T-helper 17 cell (primary cell): ENCODE data around the gene PDP2. TPM values are rescaled to one million over a fixed set of nuclear protein-coding genes. Genes with fewer than 3 reads are reported as not detected.
"Not testable (repeated sequence)": the region's sequence is repeated elsewhere in the genome, so short reads cannot be mapped to it uniquely, and the experiment has no call there.

Experiments used
- ATAC-seq: fragments of 150-1000 bp; cut with Tn5 transposase; 2 replicates; pipeline ENCODE4 v1.10.0; 2021; ENCODE audit warnings: mild to moderate bottlenecking, moderate library complexity
- DNase-seq, 3 donors: peaks; one replicate each; pipeline versions ENCODE4 v3.0.0 to v3.0.0-alpha.2; 2020 to 2021
- H3K9me3 ChIP-seq: one replicate; pipeline ENCODE4 v1.7.0; 2013; ENCODE audit warnings: low read length, mild to moderate bottlenecking; ENCODE audit not compliant: control insufficient read depth, poor library complexity, severe bottlenecking
- H3K27ac Mint-ChIP-seq: one replicate; pipeline ENCODE4 v1.8.0; 2022; ENCODE audit warnings: mild to moderate bottlenecking, moderate library complexity, mixed read lengths
- H3K27me3 Mint-ChIP-seq: one replicate; pipeline ENCODE4 v1.8.0; 2022; ENCODE audit warnings: mixed read lengths
- H3K36me3 Mint-ChIP-seq: one replicate; pipeline ENCODE4 v1.8.0; 2022; ENCODE audit warnings: low read depth, mixed read lengths
- H3K4me1 Mint-ChIP-seq: one replicate; pipeline ENCODE4 v1.8.0; 2022; ENCODE audit warnings: mild to moderate bottlenecking, mixed read lengths
- H3K4me3 Mint-ChIP-seq: one replicate; pipeline ENCODE4 v1.8.0; 2022; ENCODE audit warnings: mild to moderate bottlenecking, moderate library complexity, mixed read lengths
- total RNA-seq, 4 donors: library from RNA in 2 of 4; stranded (reverse) in 2 of 4; gene quantifications; one replicate each; pipeline ENCODE4 v1.2.3 and lab custom pipeline; 2022 to 2026

PDP2 gene
- total RNA-seq, 2 donors from 2014 or later = 5.8 to 8.9 TPM

DNA sequence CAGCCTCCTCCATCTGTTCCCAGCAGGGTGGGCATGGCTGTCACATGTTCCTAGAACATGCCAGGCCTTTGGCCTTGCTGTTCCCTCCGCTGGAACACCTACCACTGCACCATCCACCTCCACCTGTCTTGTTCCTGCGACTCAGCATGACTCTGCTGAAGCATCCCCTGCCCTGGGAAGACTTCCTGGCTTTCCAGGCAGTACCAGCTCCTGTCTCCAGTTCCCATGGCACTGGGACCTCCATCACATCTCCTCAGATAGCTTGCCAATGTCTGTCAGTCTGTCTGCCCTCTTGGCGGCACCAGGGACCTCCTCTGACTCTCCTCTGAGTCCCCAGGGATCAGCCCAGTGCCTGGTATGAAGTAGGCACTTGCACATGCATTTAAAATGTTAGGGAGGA lies 15.7 kb downstream of the PDP2 start:
- no peaks in the 10 kb centered on the region for H3K36me3 Mint-ChIP-seq
- H3K9me3 ChIP-seq = no peaks in the 10 kb centered on the region
- H3K4me1 Mint-ChIP-seq = peaks cover 17% of the 10 kb centered on the region
- H3K4me3 Mint-ChIP-seq = no peak overlapping the region
- H3K27ac Mint-ChIP-seq = peak overlapping the region; percentile 77
- ATAC-seq = no peak
- no peak for DNase-seq
- H3K27me3 Mint-ChIP-seq = no peaks in the 10 kb centered on the region

DNA sequence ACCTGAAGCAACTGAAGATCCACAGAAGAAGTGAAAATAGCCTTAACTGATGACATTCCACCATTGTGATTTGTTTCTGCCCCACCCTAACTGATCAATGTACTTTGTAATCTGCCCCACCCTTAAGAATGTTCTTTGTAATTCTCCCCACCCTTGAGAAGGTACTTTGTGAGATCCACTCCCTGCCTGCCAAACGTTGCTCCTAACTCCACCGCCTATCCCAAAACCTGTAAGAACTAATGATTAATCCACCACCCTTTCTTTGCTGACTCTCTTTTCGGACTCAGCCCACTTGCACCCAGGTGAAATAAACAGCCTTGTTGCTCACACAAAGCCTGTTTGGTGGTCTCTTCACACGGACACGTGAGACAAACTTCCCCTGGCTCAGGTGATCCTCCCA lies 16.4 kb downstream of the PDP2 start:
- not testable (repeated sequence) for H3K27ac Mint-ChIP-seq, ATAC-seq

DNA sequence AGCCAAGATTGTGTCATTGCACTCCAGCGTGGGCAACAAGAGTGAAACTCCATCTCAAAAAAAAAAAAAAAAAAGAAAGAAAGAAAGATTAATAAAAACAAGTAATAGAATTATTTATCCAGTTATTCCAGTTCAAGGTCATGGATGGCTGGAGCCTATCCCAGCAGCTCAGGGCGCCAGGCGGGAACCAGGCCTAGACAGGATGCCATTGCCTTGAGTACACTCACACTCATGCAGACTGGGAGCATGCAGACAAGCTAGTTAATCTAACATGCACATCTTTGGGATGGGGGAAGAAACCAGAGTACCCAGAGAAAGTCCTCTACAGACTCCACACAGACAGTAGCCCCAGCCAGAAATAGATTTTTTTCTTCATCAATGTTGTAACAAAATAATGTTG lies 17.9 kb downstream of the PDP2 start:
- no peak overlapping the region for H3K27ac Mint-ChIP-seq
- no peaks in the 10 kb centered on the region for H3K36me3 Mint-ChIP-seq
- peaks cover 13% of the 10 kb centered on the region for H3K4me1 Mint-ChIP-seq
- ATAC-seq = no peak
- H3K4me3 Mint-ChIP-seq = no peak overlapping the region
- H3K27me3 Mint-ChIP-seq = no peaks in the 10 kb centered on the region
- DNase-seq = no peak
- no peaks in the 10 kb centered on the region for H3K9me3 ChIP-seq

More for the DNA sequence above, 16.4 kb downstream of the PDP2 start:
- peaks cover 17% of the 10 kb centered on the region for H3K4me1 Mint-ChIP-seq
- H3K9me3 ChIP-seq, H3K36me3 Mint-ChIP-seq, H3K27me3 Mint-ChIP-seq, H3K4me3 Mint-ChIP-seq, DNase-seq: not testable (repeated sequence)

DNA sequence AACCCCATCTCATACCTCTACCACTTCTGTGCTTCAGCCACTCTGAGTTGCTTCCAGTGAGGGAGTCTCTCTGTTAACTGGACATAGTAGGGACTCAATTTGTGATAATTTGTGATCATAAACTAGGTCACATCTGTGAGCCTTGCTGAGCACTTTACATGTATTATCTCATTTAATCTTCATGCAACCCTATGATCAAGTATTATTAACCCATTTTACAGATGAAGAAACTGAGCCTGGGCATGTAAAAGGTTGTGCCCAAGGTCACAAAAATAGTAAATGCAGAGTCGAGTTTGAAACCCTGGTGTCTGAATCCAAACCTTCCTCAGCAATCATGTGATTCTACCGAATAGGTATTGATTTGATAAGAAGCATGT lies 18.6 kb downstream of the PDP2 start:
- Mint-ChIP-seq H3K36me3 (no peaks in the 10 kb centered on the region), H3K4me1 (peaks cover 13% of the 10 kb centered on the region), H3K27me3 (no peaks in the 10 kb centered on the region), H3K4me3 (no peak overlapping the region), H3K27ac (no peak overlapping the region)
- no peaks in the 10 kb centered on the region for H3K9me3 ChIP-seq
- ATAC-seq (no peak), DNase-seq (no peak)

DNA sequence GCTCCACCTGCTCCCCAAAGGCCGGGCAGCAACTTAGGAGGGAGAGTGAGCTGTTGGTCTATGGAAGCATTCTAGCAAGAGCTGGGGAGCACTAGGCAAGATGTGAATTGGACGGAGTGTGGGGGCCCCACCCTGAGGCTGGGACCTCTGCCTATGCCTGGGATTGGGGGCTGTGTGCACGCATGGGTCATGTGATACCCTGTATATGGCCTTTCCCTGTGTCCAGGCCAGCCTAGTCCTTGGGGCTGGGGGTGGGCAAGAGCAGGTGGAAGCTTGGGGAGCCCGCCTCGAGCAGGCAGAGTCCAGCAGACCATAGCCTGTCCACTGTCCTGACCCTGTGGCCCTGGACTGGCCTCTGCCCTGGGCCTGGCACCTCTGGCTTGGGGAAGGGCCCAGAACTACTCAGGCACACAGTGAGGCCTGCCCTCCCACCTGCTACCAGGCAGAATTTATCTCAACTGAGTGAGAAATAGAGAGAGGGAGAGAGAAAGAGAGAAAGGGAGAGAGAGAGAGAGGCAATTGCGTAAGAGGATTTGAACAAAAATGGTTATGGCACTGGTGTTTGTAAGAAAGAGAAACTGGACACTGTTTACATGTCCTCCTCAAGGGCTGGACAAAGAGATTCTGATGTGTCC lies 19.1 kb downstream of the PDP2 start:
- ATAC-seq (no peak), DNase-seq (no peak)
- no peaks in the 10 kb centered on the region for H3K9me3 ChIP-seq
- H3K27ac Mint-ChIP-seq = no peak overlapping the region
- no peaks in the 10 kb centered on the region for H3K27me3 Mint-ChIP-seq
- H3K4me1 Mint-ChIP-seq = peaks cover 11% of the 10 kb centered on the region
- H3K36me3 Mint-ChIP-seq = no peaks in the 10 kb centered on the region
- H3K4me3 Mint-ChIP-seq = no peak overlapping the region

DNA sequence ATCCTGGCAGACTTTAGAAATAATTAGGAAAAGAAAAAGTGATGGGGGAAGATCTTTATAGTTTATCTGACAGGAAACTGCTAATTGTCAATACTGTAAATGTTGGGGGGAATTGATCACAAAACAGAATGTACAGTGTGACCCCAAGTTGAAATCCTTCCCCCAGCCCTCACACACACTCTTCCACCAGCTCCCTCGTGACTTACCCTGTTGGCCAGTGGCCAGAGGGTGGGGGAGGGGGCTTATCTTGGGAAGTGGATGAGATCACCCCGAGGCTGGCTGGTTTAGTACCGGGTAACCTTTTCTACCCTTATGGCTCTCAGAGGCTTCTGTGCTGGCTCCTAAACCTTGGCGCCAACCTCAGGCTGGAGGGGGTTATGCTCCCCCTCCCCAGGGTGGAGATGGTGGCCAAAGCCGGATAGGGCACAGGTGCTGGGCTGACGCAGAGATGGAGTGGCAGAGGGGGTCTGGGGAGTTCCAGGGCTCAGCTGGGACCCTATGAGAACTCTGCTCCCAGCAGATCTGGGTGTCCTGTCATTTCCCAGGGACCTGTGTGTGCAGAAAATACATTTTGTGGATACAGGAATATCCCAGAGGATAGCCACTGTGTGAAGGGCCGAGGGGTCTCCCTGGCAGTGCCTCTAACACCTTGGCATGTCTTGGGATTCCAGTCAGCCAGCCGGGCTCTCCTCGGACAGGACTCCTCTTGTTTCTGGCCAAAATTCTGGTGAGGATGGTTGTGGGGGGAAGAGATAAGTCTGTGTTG lies 19.8 kb downstream of the PDP2 start:
- Mint-ChIP-seq H3K27ac (no peak overlapping the region), H3K4me1 (peaks cover 7% of the 10 kb centered on the region), H3K27me3 (no peaks in the 10 kb centered on the region), H3K36me3 (no peaks in the 10 kb centered on the region), H3K4me3 (no peak overlapping the region)
- DNase-seq = no peak
- no peak for ATAC-seq
- no peaks in the 10 kb centered on the region for H3K9me3 ChIP-seq

DNA sequence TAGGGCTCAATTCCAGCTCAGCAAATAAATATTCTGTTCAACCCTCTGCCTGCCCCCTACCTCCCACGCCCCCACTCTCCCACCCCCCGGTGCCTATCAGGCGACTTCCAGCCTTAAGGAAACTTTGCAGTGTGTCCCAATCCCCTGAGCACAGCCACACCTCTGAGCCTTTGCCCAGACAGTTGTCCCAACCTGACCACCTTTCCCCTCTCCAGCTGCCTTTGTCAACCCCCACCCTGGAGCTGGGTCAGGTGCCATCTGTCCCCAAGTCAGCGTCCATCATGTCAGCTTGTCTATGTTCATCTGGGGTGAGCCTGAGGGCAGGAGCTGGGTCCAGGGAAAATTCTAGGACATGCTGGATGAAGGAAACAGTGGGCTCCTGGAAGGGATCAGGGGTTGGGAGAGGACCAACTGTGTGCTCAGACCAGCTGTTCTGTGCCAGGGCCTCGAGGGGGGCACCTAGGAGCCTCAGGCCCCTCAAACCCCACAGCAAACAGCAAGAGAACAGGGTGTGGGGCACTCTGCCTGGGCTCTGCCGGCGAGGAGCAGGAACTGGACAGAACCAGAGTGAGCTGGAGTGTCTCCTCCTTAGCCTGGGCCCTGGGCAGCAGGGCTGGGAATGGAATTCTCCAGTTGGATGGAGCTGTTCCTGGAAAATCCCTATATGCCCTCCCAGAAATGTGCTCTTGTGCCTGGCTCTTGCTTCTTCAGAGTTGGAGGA lies 20.6 kb downstream of the PDP2 start:
- DNase-seq (no peak), ATAC-seq (no peak)
- Mint-ChIP-seq H3K4me1 (peaks cover 6% of the 10 kb centered on the region), H3K4me3 (no peak overlapping the region), H3K36me3 (no peaks in the 10 kb centered on the region), H3K27me3 (no peaks in the 10 kb centered on the region), H3K27ac (no peak overlapping the region)
- no peaks in the 10 kb centered on the region for H3K9me3 ChIP-seq

DNA sequence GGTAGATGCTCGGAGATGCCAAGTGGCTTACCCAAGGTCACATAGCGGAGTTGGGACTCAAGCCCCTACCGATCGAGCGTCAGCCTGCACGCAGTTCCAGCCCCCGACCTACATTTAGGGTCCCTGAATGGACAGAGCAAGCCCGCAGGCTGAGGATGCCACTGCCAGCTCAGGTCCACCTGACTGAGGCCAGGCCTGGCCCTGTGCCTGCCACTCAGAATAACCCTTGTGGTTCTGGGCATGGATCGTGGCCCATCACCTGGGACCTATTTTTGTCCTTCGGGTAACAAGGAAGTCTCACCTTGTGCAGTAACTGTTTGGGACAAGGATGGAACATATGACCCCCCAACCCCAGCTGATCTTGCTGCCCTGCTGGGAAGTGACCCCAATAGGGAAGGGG lies 21.3 kb downstream of the PDP2 start:
- Mint-ChIP-seq H3K27me3 (no peaks in the 10 kb centered on the region), H3K27ac (no peak overlapping the region), H3K4me3 (no peak overlapping the region), H3K4me1 (peaks cover 12% of the 10 kb centered on the region), H3K36me3 (no peaks in the 10 kb centered on the region)
- ATAC-seq = no peak
- no peaks in the 10 kb centered on the region for H3K9me3 ChIP-seq
- DNase-seq = no peak

DNA sequence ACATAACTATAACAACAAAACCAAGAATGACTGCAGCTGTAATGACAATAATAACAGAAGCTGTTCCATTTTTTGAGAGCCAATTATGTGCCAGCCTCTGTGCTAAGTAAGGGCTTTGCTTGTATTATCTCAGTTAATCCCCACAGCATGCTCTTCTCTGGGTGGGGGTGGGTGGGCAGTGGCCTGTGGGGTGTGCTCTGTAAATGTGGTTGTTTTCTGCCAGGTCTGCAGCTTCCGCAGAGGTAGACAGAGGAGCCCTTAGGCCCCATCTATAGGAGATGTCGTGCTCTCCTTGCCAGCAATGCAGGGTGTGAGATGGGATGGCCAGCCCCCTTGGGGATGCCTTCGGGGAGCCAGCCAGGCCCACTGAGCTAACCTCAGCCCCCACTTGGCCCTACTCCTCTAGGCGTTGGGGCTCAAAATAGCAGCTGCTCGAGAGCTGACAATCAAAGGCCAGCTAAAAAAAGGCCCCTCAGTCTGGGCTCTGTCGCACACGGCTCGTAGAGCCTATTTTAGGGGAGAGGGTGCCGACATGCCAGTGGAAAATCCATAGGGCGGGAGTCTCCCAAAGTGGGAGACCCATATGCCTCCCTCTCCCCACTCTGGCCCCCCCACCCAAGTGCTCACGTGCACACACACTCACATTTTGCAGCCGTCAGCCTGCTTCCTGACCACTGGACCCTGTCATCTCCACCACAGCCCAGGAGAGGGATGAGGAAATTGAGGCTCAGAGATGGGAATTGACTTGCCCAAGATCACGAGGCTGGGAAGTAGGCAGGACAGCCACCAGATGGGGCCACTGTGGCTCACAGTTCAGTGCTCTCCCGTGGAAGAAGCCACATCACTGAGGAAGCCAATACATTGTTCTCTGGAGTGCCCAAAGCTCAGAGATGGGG lies 22.6 kb downstream of the PDP2 start:
- ATAC-seq = no peak
- Mint-ChIP-seq H3K36me3 (no peaks in the 10 kb centered on the region), H3K4me3 (no peak overlapping the region), H3K4me1 (peaks cover 10% of the 10 kb centered on the region), H3K27ac (no peak overlapping the region), H3K27me3 (no peaks in the 10 kb centered on the region)
- no peaks in the 10 kb centered on the region for H3K9me3 ChIP-seq
- DNase-seq = no peak

DNA sequence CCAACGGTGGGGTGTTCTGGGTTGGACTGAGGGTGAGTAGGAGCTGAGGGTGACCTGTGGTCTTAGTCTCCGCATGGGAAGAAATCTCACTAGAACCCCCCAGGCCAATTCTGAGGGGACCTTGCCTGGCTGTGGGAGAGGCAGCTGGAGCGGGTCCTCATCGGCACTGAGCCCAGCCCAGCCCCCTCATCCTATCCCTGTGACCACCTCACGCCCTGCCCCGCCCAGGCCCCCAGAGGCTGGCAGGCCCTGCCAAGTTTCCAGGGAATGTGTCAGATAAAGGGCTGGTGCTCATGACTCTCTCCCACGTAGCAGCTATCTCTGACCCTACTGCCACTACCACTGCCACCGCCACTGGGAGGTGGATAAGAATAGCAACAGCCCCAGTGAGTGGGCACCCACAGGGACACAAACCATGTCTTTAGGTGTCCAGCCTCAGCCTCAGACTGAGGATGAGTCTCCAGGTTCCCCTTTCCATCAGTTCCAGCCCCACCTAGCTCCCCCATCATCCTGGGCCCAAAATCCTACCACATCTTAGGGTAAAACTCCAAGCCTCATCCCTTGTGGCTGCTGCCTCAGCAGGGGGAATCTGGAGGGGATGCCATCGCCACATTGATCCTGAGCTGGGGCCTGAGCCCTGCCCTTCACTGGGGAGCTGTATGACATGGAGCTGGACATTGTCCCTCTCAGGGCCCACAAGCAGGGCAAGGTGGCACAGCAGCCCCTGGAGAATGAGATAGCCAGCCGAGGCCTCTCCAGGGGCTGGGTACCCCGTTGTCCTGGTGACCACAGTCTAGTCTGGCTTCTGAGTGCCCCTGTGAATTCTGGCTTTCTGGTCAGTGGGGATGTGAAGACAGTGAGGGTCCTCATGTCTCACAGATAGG lies 23.5 kb downstream of the PDP2 start:
- Mint-ChIP-seq H3K4me1 (peaks cover 10% of the 10 kb centered on the region), H3K36me3 (no peaks in the 10 kb centered on the region), H3K27ac (no peak overlapping the region), H3K27me3 (peaks cover 4% of the 10 kb centered on the region), H3K4me3 (no peak overlapping the region)
- no peak for ATAC-seq
- H3K9me3 ChIP-seq = no peaks in the 10 kb centered on the region
- DNase-seq = no peak

DNA sequence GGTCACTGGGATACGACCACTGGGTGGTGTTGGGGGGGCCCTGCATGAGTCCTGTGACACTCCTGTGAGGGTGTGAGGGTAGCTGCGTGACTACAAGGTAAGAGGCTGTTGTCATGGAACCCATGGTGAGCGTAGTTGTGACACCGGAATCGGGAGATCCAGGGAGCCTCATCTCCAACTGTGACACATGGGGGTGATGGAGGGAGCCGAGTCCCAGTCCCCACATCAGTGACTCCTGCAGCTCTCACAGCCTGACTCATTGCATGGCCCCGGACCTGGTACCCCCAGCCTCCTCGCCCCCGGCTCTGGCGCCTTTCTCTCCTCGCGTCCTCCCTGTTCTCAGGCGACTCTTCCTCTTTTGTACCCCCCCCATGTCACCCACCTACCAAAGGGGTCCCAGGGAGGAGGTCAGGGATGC lies 24.1 kb downstream of the PDP2 start:
- Mint-ChIP-seq H3K4me3 (no peak overlapping the region), H3K27me3 (peaks cover 4% of the 10 kb centered on the region), H3K4me1 (peaks cover 10% of the 10 kb centered on the region), H3K27ac (no peak overlapping the region), H3K36me3 (no peaks in the 10 kb centered on the region)
- no peaks in the 10 kb centered on the region for H3K9me3 ChIP-seq
- DNase-seq (no peak), ATAC-seq (no peak)

DNA sequence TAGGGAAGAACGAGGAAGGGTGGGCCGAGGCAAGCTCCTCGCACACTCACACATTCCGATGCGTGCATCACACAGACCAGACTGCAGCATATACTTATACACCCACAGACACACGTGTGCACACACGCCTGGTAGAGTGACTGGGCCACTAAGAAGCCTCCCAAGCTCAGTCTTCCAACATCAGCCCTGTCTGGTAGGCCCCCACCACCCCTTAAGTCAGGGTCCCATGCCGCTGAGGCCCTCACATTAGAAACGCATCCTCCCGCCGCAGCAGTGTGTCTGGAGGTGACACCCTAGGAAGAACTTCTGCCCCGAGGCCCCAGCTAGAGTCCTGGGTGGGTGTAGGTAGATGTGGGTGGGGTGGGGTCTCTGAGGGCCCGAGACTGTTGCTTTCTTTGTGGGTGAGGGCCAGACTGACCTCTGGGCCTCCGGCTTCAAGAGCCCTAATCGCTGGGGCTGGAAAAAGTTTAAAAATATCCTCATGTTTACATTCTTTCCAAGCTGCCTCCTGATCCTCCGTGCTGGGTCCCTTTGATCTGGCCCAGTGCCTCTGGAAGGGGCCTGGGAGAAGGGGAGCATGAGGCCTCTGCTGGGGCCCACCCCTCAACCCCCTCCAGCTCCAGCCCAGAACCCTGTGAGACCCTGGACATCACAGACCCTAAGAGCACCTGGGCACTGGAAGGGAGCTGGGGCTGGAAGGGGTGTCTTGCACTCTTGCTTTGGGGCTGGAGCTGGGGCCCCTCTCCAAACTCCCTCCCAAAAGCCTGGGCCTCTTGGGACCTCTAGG lies 24.7 kb downstream of the PDP2 start:
- H3K4me1 Mint-ChIP-seq = peaks cover 8% of the 10 kb centered on the region
- H3K4me3 Mint-ChIP-seq = no peak overlapping the region
- DNase-seq = no peak
- H3K27me3 Mint-ChIP-seq = peaks cover 4% of the 10 kb centered on the region
- no peaks in the 10 kb centered on the region for H3K9me3 ChIP-seq
- no peaks in the 10 kb centered on the region for H3K36me3 Mint-ChIP-seq
- no peak for ATAC-seq
- H3K27ac Mint-ChIP-seq = no peak overlapping the region
